GM23338 (cell line): ENCODE data around the gene ADGRB3. TPM values are rescaled to one million over a fixed set of nuclear protein-coding genes. Genes with fewer than 3 reads are reported as not detected.

Experiments
- ATAC-seq: fragments of 200-7000 bp; cut with Tn5 transposase; 3 replicates; pipeline ENCODE4 v1.9.1; 2020
- DNase-seq: peaks from one replicate; pipeline ENCODE4 v3.0.0-alpha.2; 2015; ENCODE audit warnings: low spot score
- H2AFZ ChIP-seq: fragments of 200-600 bp; sonication (generic); 2 replicates; pipeline ENCODE4 v1.8.0; 2016; ENCODE audit warnings: antibody characterized with exemption, mild to moderate bottlenecking, moderate library complexity
- H3F3A ChIP-seq: fragments of 200-600 bp; sonication (generic); replicated peaks from 2 replicates; pipeline ENCODE4 v1.8.0; 2017; ENCODE audit warnings: antibody characterized with exemption, mixed run types, low read depth
- H3K27ac ChIP-seq: fragments of 200-600 bp; sonication (generic); 2 replicates; pipeline ENCODE4 v1.6.1; 2016; ENCODE audit warnings: low read depth
- H3K27me3 ChIP-seq: fragments of 200-600 bp; sonication (generic); 2 replicates; pipeline ENCODE4 v1.8.0; 2016; ENCODE audit warnings: mild to moderate bottlenecking, mixed run types, moderate library complexity; ENCODE audit not compliant: insufficient read depth
- H3K36me3 ChIP-seq: fragments of 200-600 bp; sonication (generic); 2 replicates; pipeline ENCODE4 v1.8.0; 2016; ENCODE audit warnings: mild to moderate bottlenecking; ENCODE audit not compliant: insufficient read depth
- H3K4me1 ChIP-seq: fragments of 200-600 bp; sonication (generic); 2 replicates; pipeline ENCODE4 v1.8.0; 2016; ENCODE audit warnings: mild to moderate bottlenecking, moderate library complexity; ENCODE audit not compliant: insufficient read depth
- H3K4me2 ChIP-seq: fragments of 200-600 bp; sonication (generic); 2 replicates; pipeline ENCODE4 v1.7.1; 2017; ENCODE audit warnings: mixed run types
- H3K4me3 ChIP-seq: fragments of 200-600 bp; sonication (generic); 2 replicates; pipeline ENCODE4 v1.6.1; 2016; ENCODE audit warnings: mixed run types
- H3K79me2 ChIP-seq: fragments of 200-600 bp; sonication (generic); replicated peaks from 2 replicates; pipeline ENCODE4 v1.8.0; 2017; ENCODE audit warnings: mild to moderate bottlenecking; ENCODE audit not compliant: insufficient read depth
- H3K9me2 ChIP-seq: fragments of 200-600 bp; sonication (generic); 2 replicates; pipeline ENCODE4 v1.8.0; 2017; ENCODE audit not compliant: insufficient read depth
- H4K20me1 ChIP-seq: fragments of 200-600 bp; sonication (generic); replicated peaks from 2 replicates; pipeline ENCODE4 v1.8.0; 2017; ENCODE audit warnings: mild to moderate bottlenecking; ENCODE audit not compliant: insufficient read depth
- H3K27ac Mint-ChIP-seq: 2 replicates; pipeline ENCODE4 v1.8.0; 2020; ENCODE audit warnings: inconsistent platforms, mild to moderate bottlenecking, moderate library complexity, mixed read lengths
- H3K27me3 Mint-ChIP-seq: 3 replicates; pipeline ENCODE4 v1.8.0; 2022; ENCODE audit warnings: low read depth, mild to moderate bottlenecking, moderate library complexity, mixed read lengths, inconsistent platforms; ENCODE audit not compliant: insufficient read depth, poor library complexity
- H3K36me3 Mint-ChIP-seq: 3 replicates; pipeline ENCODE4 v1.8.0; 2021; ENCODE audit warnings: low read depth, mild to moderate bottlenecking, inconsistent platforms, moderate library complexity, mixed read lengths
- H3K4me1 Mint-ChIP-seq: 3 replicates; pipeline ENCODE4 v1.8.0; 2020; ENCODE audit warnings: mild to moderate bottlenecking, inconsistent platforms, mixed read lengths
- H3K4me3 Mint-ChIP-seq: 3 replicates; pipeline ENCODE4 v1.8.0; 2021; ENCODE audit warnings: moderate library complexity, mild to moderate bottlenecking, inconsistent platforms, mixed read lengths
- H3K9me3 Mint-ChIP-seq: 3 replicates; pipeline ENCODE4 v1.8.0; 2020; ENCODE audit warnings: moderate library complexity, mild to moderate bottlenecking, inconsistent platforms, mixed read lengths
- CTCF ChIP-seq, 2 experiments: fragments of 200-600 bp in 1 of 2; sonication (generic) in 1 of 2; conservative IDR thresholded peaks; 2 replicates each; pipeline versions ENCODE4 v1.5.1 to v1.6.1; 2016 to 2017; ENCODE audit warnings: antibody characterized with exemption in 2 of 2, low read depth in 2 of 2, mild to moderate bottlenecking in 2 of 2, moderate library complexity in 1 of 2
- EZH2 ChIP-seq: fragments of 200-600 bp; sonication (generic); IDR thresholded peaks from one replicate; pipeline ENCODE4 v1.8.0; 2017; ENCODE audit warnings: antibody characterized with exemption, mild to moderate bottlenecking, low read depth; ENCODE audit not compliant: unreplicated experiment
- NANOG ChIP-seq: IDR thresholded peaks from 2 replicates; pipeline ENCODE4 v1.6.1; 2016; ENCODE audit warnings: antibody characterized with exemption, borderline replicate concordance
- REST ChIP-seq: IDR thresholded peaks from one replicate; pipeline ENCODE4 v1.6.1; 2018; ENCODE audit warnings: antibody characterized with exemption; ENCODE audit not compliant: unreplicated experiment
- STAT1 ChIP-seq: IDR thresholded peaks from one replicate; pipeline ENCODE4 v1.6.1; 2016; ENCODE audit warnings: antibody characterized with exemption; ENCODE audit not compliant: unreplicated experiment
- ZNF462 ChIP-seq: fragments of 250-450 bp; sonication (Bioruptor Pico); IDR thresholded peaks from 2 replicates; pipeline ENCODE4 v1.5.0; 2020; ENCODE audit warnings: mild to moderate bottlenecking, moderate library complexity
- polyA plus RNA-seq: library from polyadenylated mRNA; unstranded; fragments of >200 nt; fragmentation: Nextera tagmentation; extraction: Ambion mirVana; gene quantifications from 2 replicates; pipeline ENCODE4 v1.2.1, GENCODE V29; 2016
- total RNA-seq: library from RNA; depleted of rRNA; stranded (reverse); fragments of >200 nt; shearing (Covaris generic); gene quantifications from 2 replicates; pipeline ENCODE4 v1.2.3, GENCODE V29; 2014

The ADGRB3 gene
- total and polyA plus RNA-seq, 2 experiments from 2014 or later = 0.92 to 4.0 TPM

GRCh38 chr6:68710916-68711315, 75.8 kb downstream of the ADGRB3 start:
- Histone ChIP-seq H3F3A (no peaks in the 10 kb centered on the region), H3K36me3 (no peaks in the 10 kb centered on the region), H3K9me2 (no peaks in the 10 kb centered on the region), H3K27me3 (no peaks in the 10 kb centered on the region), H3K79me2 (no peaks in the 10 kb centered on the region), H2AFZ (peak overlapping the region; percentile 6; the same call in 1 of the 2 replicates), H3K27ac (no peak overlapping the region), H3K4me1 (peaks cover 35% of the 10 kb centered on the region), H4K20me1 (no peaks in the 10 kb centered on the region), H3K4me3 (no peak overlapping the region), H3K4me2 (no peak overlapping the region)
- H3K36me3 Mint-ChIP-seq = no peaks in the 10 kb centered on the region
- no peak overlapping the region for H3K27ac Mint-ChIP-seq
- ATAC-seq (no peak; the same call in 2 of the 3 replicates), DNase-seq (no peak)
- no peak overlapping the region for H3K4me3 Mint-ChIP-seq
- no peaks in the 10 kb centered on the region for H3K27me3 Mint-ChIP-seq
- H3K9me3 Mint-ChIP-seq = no peaks in the 10 kb centered on the region
- TF ChIP-seq NANOG = no peak
- TF ChIP-seq REST = no peak
- TF ChIP-seq CTCF (conservative IDR thresholded peaks at IDR 0.05; ENCODE audit: low read depth in 2 of 2) = no peak
- no peak for TF ChIP-seq STAT1
- no peak for TF ChIP-seq ZNF462 (CRISPR knock-in tag)
- no peak for TF ChIP-seq EZH2
- H3K4me1 Mint-ChIP-seq = peaks cover 38% of the 10 kb centered on the region
